Measurements from ENCODE around the gene GRM1.

The GRM1 gene

DNA sequence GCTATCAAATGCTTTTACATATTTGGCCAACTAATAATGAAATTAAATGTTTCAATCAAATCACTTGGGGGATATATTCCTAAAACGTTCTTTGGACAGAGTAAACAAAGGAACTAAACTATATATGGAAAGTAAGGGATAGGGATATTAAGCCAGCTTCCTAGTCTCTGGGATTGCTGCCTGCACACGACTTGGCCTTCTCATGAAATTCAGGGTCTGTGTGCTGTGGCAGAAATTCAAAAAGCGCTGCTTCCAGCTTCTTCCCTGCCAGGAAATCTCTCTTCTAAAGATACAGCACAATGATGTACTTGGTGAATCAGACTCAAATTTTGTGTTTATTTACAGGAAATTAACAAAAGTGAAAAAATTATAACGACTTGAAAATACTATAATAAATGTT, 308.5 kb downstream of the GRM1 start:
- Histone ChIP-seq H3K27ac (ENCODE audit: poor library complexity, severe bottlenecking) (no peak overlapping the region), H3K4me1 (ENCODE audit: insufficient read depth, poor library complexity, severe bottlenecking) (peaks cover 6% of the 10 kb centered on the region), H3K27me3 (ENCODE audit: insufficient read depth, poor library complexity, severe bottlenecking) (no peaks in the 10 kb centered on the region), H3K4me3 (ENCODE audit: severe bottlenecking) (no peak overlapping the region), H3K9me3 (ENCODE audit: severe bottlenecking) (no peaks in the 10 kb centered on the region), H3K36me3 (ENCODE audit: low read depth) (no peaks in the 10 kb centered on the region)
- no peak for ATAC-seq (ENCODE audit: low read depth)
- DNase-seq (ENCODE audit: low spot score): no peak
- TF ChIP-seq, protein P1, sequence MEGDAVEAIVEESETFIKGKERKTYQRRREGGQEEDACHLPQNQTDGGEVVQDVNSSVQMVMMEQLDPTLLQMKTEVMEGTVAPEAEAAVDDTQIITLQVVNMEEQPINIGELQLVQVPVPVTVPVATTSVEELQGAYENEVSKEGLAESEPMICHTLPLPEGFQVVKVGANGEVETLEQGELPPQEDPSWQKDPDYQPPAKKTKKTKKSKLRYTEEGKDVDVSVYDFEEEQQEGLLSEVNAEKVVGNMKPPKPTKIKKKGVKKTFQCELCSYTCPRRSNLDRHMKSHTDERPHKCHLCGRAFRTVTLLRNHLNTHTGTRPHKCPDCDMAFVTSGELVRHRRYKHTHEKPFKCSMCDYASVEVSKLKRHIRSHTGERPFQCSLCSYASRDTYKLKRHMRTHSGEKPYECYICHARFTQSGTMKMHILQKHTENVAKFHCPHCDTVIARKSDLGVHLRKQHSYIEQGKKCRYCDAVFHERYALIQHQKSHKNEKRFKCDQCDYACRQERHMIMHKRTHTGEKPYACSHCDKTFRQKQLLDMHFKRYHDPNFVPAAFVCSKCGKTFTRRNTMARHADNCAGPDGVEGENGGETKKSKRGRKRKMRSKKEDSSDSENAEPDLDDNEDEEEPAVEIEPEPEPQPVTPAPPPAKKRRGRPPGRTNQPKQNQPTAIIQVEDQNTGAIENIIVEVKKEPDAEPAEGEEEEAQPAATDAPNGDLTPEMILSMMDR (IDR thresholded peaks at IDR 0.05; ENCODE audit: poor library complexity, severe bottlenecking): no peak

DNA sequence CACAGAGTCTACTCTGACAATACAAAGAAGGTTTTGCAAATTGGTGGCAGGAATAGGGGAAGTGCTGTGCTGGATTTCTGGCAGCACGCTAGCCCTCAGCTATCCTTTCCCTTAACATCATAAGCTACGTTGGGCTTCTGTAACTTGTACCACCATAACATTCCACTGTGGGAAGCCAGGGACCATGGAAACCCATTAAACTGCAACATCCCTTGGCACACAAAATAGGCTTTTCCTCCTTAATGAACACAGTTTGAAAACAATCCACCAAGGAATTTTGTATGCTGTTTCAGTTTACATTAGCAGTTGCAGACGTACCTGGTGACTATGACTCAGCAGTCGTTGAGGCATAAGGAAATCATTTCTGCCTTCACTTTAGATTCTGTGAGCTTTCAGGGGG, 310.9 kb downstream of the GRM1 start:
- H3K4me3 ChIP-seq (ENCODE audit: severe bottlenecking): no peak overlapping the region
- H3K36me3 ChIP-seq (ENCODE audit: low read depth): no peaks in the 10 kb centered on the region
- ATAC-seq (ENCODE audit: low read depth) (peak; percentile 70; the same call in 2 of the 3 replicates), DNase-seq (ENCODE audit: low spot score) (no peak)
- H3K4me1 ChIP-seq (ENCODE audit: insufficient read depth, poor library complexity, severe bottlenecking): peaks cover 6% of the 10 kb centered on the region
- no peaks in the 10 kb centered on the region for H3K27me3 ChIP-seq (ENCODE audit: insufficient read depth, poor library complexity, severe bottlenecking)
- H3K27ac ChIP-seq (ENCODE audit: poor library complexity, severe bottlenecking): no peak overlapping the region
- TF ChIP-seq, protein P1 (IDR thresholded peaks at IDR 0.05; ENCODE audit: poor library complexity, severe bottlenecking): no peak
- H3K9me3 ChIP-seq (ENCODE audit: severe bottlenecking): no peaks in the 10 kb centered on the region

DNA sequence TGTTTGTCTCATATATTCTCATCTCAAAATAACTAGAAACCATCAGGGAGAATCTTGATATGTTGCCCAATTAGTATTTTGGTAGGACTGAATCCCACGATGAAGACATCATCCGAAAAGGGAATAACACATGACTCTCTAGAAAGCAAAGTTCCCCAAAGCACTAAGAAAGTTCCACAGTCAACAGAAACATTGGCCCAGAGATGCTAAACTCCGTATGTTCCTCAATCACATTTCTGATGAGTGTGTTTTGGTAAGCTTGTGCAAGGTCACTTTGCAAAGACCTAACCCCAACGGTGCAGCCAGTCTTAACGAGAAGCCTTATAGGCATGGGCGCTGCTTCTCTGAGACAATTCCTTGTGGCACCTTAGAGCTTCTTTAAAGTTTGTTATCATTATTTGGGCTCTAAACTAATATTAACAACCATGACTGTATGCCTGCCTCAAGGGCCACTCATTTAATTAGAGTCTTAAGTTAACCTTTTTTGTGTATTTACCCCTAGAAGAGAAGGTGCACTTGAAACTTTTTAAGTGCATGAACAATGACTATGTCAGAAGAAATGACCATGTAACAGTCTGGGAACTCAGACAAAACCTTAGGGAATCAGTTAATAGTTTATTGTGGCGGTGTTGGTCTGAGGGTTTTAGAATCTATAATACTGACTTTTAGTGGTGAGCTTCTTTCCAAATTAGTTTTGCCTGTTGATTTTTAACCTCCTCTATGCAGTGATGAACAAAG, 312.8 kb downstream of the GRM1 start:
- TF ChIP-seq, protein P1 (IDR thresholded peaks at IDR 0.05; ENCODE audit: poor library complexity, severe bottlenecking): no peak
- ATAC-seq (ENCODE audit: low read depth): no peak
- Histone ChIP-seq H3K27me3 (ENCODE audit: insufficient read depth, poor library complexity, severe bottlenecking) (no peaks in the 10 kb centered on the region), H3K4me3 (ENCODE audit: severe bottlenecking) (no peak overlapping the region), H3K4me1 (ENCODE audit: insufficient read depth, poor library complexity, severe bottlenecking) (peaks cover 6% of the 10 kb centered on the region), H3K36me3 (ENCODE audit: low read depth) (no peaks in the 10 kb centered on the region), H3K9me3 (ENCODE audit: severe bottlenecking) (no peaks in the 10 kb centered on the region), H3K27ac (ENCODE audit: poor library complexity, severe bottlenecking) (no peak overlapping the region)
- no peak for DNase-seq (ENCODE audit: low spot score)

- no peak overlapping the region for H3K27ac ChIP-seq (ENCODE audit: poor library complexity, severe bottlenecking)
- ATAC-seq (ENCODE audit: low read depth): no peak
- H3K9me3 ChIP-seq (ENCODE audit: severe bottlenecking): no peaks in the 10 kb centered on the region
- no peaks in the 10 kb centered on the region for H3K36me3 ChIP-seq (ENCODE audit: low read depth)
- H3K27me3 ChIP-seq (ENCODE audit: insufficient read depth, poor library complexity, severe bottlenecking): no peaks in the 10 kb centered on the region
- no peak overlapping the region for H3K4me3 ChIP-seq (ENCODE audit: severe bottlenecking)
- no peak for DNase-seq (ENCODE audit: low spot score)
- no peaks in the 10 kb centered on the region for H3K4me1 ChIP-seq (ENCODE audit: insufficient read depth, poor library complexity, severe bottlenecking)
- TF ChIP-seq, protein P1 (IDR thresholded peaks at IDR 0.05; ENCODE audit: poor library complexity, severe bottlenecking): no peak
Observed at GRCh38 chr6:146345598-146345997, 316.7 kb downstream of the GRM1 start.

DNA sequence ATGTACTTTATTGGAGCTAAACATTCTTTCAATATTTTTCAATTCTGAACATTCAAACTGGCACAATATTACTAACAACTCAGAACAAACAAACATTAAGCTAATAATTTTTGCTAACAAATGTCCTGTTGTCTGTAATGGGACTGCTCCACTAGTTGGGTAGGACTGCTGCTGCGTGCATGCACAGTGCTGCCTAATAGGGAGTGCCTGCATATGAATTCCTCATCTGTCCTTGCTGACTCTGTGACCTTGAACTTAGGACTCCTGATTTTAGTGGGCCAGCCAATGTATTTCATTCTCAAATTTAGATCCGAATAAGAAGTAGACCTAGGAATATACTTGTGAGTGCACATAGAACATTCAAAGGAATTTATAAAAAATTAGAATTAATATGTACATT, 318.2 kb downstream of the GRM1 start:
- TF ChIP-seq, protein P1 (IDR thresholded peaks at IDR 0.05; ENCODE audit: poor library complexity, severe bottlenecking): no peak
- H3K9me3 ChIP-seq (ENCODE audit: severe bottlenecking): no peaks in the 10 kb centered on the region
- no peak overlapping the region for H3K27ac ChIP-seq (ENCODE audit: poor library complexity, severe bottlenecking)
- H3K36me3 ChIP-seq (ENCODE audit: low read depth): no peaks in the 10 kb centered on the region
- ATAC-seq (ENCODE audit: low read depth) (no peak), DNase-seq (ENCODE audit: low spot score) (no peak)
- H3K27me3 ChIP-seq (ENCODE audit: insufficient read depth, poor library complexity, severe bottlenecking): no peaks in the 10 kb centered on the region
- no peak overlapping the region for H3K4me3 ChIP-seq (ENCODE audit: severe bottlenecking)
- no peaks in the 10 kb centered on the region for H3K4me1 ChIP-seq (ENCODE audit: insufficient read depth, poor library complexity, severe bottlenecking)

Measured in RWPE2 (cell line).